OCI-LY7 (cell line): ENCODE measurements around the gene MYLK.

Source experiments
- EZH2phosphoT487 ChIP-seq: fragments of 200-600 bp; sonication (generic); IDR thresholded peaks from 2 replicates; pipeline ENCODE4 v1.6.1; 2018; ENCODE audit warnings: low read depth, borderline replicate concordance, mild to moderate bottlenecking, mixed run types, antibody characterized with exemption, low read length, moderate library complexity, mixed read lengths
- TF ChIP-seq, protein P1 (sequence below): fragments of 200-600 bp; sonication (generic); conservative IDR thresholded peaks from 2 replicates; pipeline ENCODE4 v1.5.1; 2014; ENCODE audit warnings: mild to moderate bottlenecking, antibody characterized with exemption, low read length, moderate library complexity, mixed read lengths

GRCh38 chr3:123561188-123561587 lies 322.9 kb downstream of the MYLK start:
- TF ChIP-seq, protein P1, sequence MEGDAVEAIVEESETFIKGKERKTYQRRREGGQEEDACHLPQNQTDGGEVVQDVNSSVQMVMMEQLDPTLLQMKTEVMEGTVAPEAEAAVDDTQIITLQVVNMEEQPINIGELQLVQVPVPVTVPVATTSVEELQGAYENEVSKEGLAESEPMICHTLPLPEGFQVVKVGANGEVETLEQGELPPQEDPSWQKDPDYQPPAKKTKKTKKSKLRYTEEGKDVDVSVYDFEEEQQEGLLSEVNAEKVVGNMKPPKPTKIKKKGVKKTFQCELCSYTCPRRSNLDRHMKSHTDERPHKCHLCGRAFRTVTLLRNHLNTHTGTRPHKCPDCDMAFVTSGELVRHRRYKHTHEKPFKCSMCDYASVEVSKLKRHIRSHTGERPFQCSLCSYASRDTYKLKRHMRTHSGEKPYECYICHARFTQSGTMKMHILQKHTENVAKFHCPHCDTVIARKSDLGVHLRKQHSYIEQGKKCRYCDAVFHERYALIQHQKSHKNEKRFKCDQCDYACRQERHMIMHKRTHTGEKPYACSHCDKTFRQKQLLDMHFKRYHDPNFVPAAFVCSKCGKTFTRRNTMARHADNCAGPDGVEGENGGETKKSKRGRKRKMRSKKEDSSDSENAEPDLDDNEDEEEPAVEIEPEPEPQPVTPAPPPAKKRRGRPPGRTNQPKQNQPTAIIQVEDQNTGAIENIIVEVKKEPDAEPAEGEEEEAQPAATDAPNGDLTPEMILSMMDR = no peak
- no peak for TF ChIP-seq EZH2phosphoT487
